GM12878 (cell line): ENCODE data around the gene PPP5C. TPM values are rescaled to one million over a fixed set of nuclear protein-coding genes. Genes with fewer than 3 reads are reported as not detected.

Experiments used
- ATAC-seq: fragments of 200-7000 bp; cut with Tn5 transposase; 3 replicates; pipeline ENCODE4 v1.9.1; 2020; ENCODE audit warnings: mild to moderate bottlenecking, moderate library complexity
- BruUV-seq: library from RNA; stranded (reverse); fragments of 400-500 nt; replicated peaks from 2 replicates; lab custom pipeline; 2021; lab: Mats Ljungman, UMichigan
- CTCF ChIA-PET: fragments of 300-600 bp; sonication (Branson Sonifier 250); formaldehyde crosslinking; extraction: SDS; loops from one replicate; lab custom pipeline; 2021; ENCODE audit warnings: inconsistent platforms; lab: Yijun Ruan, JAX
- POLR2A ChIA-PET: fragments of 350-600 bp; formaldehyde crosslinking; extraction: SDS; loops from one replicate; lab custom pipeline; 2021; ENCODE audit warnings: inconsistent platforms; lab: Charles Lee
- RAD21 ChIA-PET: fragments of 300-600 bp; sonication (Branson Sonifier 250); formaldehyde crosslinking; loops from one replicate; lab custom pipeline; 2023; ENCODE audit warnings: antibody characterized with exemption; ENCODE audit not compliant: unreplicated experiment; lab: Charles Lee
- SMC1A ChIA-PET: fragments of 300-600 bp; sonication (Branson Sonifier 250); formaldehyde crosslinking; loops from one replicate; lab custom pipeline; 2023; ENCODE audit not compliant: unreplicated experiment, uncharacterized antibody; lab: Charles Lee
- DNase-seq: peaks from one replicate; pipeline ENCODE4 v3.0.0-alpha.2; 2011; ENCODE audit warnings: low read depth, low spot score
- FAIRE-seq: peaks from 3 replicates; lab custom pipeline; 2011; peaks lifted over from hg19 to GRCh38; lab: Jason Lieb, UNC
- H2AFZ ChIP-seq: 2 replicates; pipeline ENCODE4 v1.6.0; 2011; ENCODE audit warnings: low read depth, low read length, control low read depth; ENCODE audit not compliant: control insufficient read depth
- H3K27ac ChIP-seq: 2 replicates; pipeline ENCODE4 v1.5.1; 2011; ENCODE audit warnings: control low read depth; ENCODE audit not compliant: control insufficient read depth, insufficient read depth
- H3K27me3 ChIP-seq, 2 experiments: replicated peaks in 1 of 2; 2 replicates each; pipeline versions ENCODE4 v1.6.0 to v1.6.1; 2011; ENCODE audit warnings: low read length in 1 of 2; ENCODE audit not compliant: control insufficient read depth in 2 of 2, insufficient read depth in 2 of 2
- H3K36me3 ChIP-seq, 2 experiments: 2 replicates each; pipeline ENCODE4 v1.5.1; 2011; ENCODE audit warnings: low read length in 1 of 2; ENCODE audit not compliant: control insufficient read depth in 2 of 2, insufficient read depth in 2 of 2
- H3K4me1 ChIP-seq: 2 replicates; pipeline ENCODE4 v1.6.1; 2011; ENCODE audit warnings: mild to moderate bottlenecking, low read length, moderate library complexity, mixed read lengths; ENCODE audit not compliant: control insufficient read depth, insufficient read depth
- H3K4me2 ChIP-seq: 2 replicates; pipeline ENCODE4 v1.6.0; 2011; ENCODE audit warnings: control low read depth; ENCODE audit not compliant: control insufficient read depth, insufficient read depth
- H3K4me3 ChIP-seq: fragments of 200-600 bp; sonication (generic); 2 replicates; pipeline ENCODE4 v1.5.1; 2016
- H3K79me2 ChIP-seq: 2 replicates; pipeline ENCODE4 v1.6.0; 2011; ENCODE audit warnings: low read length; ENCODE audit not compliant: control insufficient read depth, insufficient read depth
- H3K9ac ChIP-seq: 2 replicates; pipeline ENCODE4 v1.8.0; 2011; ENCODE audit warnings: low read length, control low read depth, mixed read lengths; ENCODE audit not compliant: control insufficient read depth, insufficient read depth
- H3K9me3 ChIP-seq: replicated peaks from 3 replicates; pipeline ENCODE4 v1.5.1; 2011; ENCODE audit warnings: mild to moderate bottlenecking, low read length; ENCODE audit not compliant: control insufficient read depth, insufficient read depth
- H4K20me1 ChIP-seq: 2 replicates; pipeline ENCODE4 v1.6.0; 2011; ENCODE audit not compliant: control insufficient read depth, insufficient read depth
- IRF3 ChIP-seq: fragments of 450-650 bp; IDR thresholded peaks from 2 replicates; pipeline ENCODE4 v1.6.1; 2014; ENCODE audit warnings: mild to moderate bottlenecking
- MEF2A ChIP-seq: IDR thresholded peaks from 2 replicates; pipeline ENCODE4 v1.6.1; 2011; ENCODE audit warnings: low read depth, mild to moderate bottlenecking, low read length, moderate library complexity; ENCODE audit not compliant: insufficient read depth
- MTA3 ChIP-seq: IDR thresholded peaks from 2 replicates; pipeline ENCODE4 v1.6.1; 2012; ENCODE audit warnings: low read length, inconsistent platforms, borderline replicate concordance
- NFXL1 ChIP-seq: fragments of 450-650 bp; IDR thresholded peaks from 2 replicates; pipeline ENCODE4 v1.6.1; 2017; ENCODE audit warnings: antibody characterized with exemption, mild to moderate bottlenecking, borderline replicate concordance
- NFYB ChIP-seq: IDR thresholded peaks from 2 replicates; pipeline ENCODE4 v1.6.1; 2011; ENCODE audit warnings: low read depth, mild to moderate bottlenecking, low read length, improper control_type of control experiment, moderate library complexity; ENCODE audit not compliant: insufficient read depth
- RAD51 ChIP-seq: fragments of 450-650 bp; IDR thresholded peaks from 2 replicates; pipeline ENCODE4 v1.6.1; 2016; ENCODE audit warnings: moderate library complexity, mild to moderate bottlenecking, inconsistent platforms
- TCF3 ChIP-seq: IDR thresholded peaks from 2 replicates; pipeline ENCODE4 v1.6.1; 2012; ENCODE audit warnings: low read depth, mild to moderate bottlenecking, low read length, borderline replicate concordance; ENCODE audit not compliant: insufficient read depth
- ZBTB11 ChIP-seq: fragments of 450-650 bp; formaldehyde crosslinking; IDR thresholded peaks from 2 replicates; pipeline ENCODE4 v1.5.0; 2022; ENCODE audit warnings: mild to moderate bottlenecking, missing genetic modification characterization
- ZBTB33 ChIP-seq: fragments of 450-650 bp; IDR thresholded peaks from 2 replicates; pipeline ENCODE4 v1.6.1; 2017; ENCODE audit warnings: mild to moderate bottlenecking
- ZNF592 ChIP-seq: fragments of 450-650 bp; IDR thresholded peaks from 2 replicates; pipeline ENCODE4 v1.6.1; 2017; ENCODE audit warnings: mild to moderate bottlenecking, moderate library complexity
- WGBS: methylation state at CpG from one replicate; pipeline ENCODE4 v1.1.6; 2016; ENCODE audit warnings: low lambda C conversion rate; ENCODE audit not compliant: insufficient replicate concordance, insufficient coverage; ENCODE audit errors: missing lambda C conversion rate; 5-methylcytosine and 5-hydroxymethylcytosine counted together
- in situ Hi-C: fragments of 300-500 bp; cut with MboI; formaldehyde crosslinking; loops from 9 replicates; pipeline ENCODE4 v1.14.3; 2018; ENCODE audit warnings: mixed read lengths
- intact Hi-C: fragments of 100-400 bp; cut with micrococcal nuclease; formaldehyde crosslinking; loops from one replicate; pipeline ENCODE4 v1.14.2; 2022; ENCODE audit not compliant: unreplicated experiment
- polyA plus RNA-seq, 11 experiments: library from polyadenylated mRNA; depleted of rRNA in 4 of 11; unstranded in 6 of 11; stranded (reverse) in 5 of 11; fragments of >200 nt; fragmentation: Nextera tagmentation in 4 of 11; fragmentation: Illumina TruSeq in 1 of 11; extraction: Ambion mirVana in 4 of 11; extraction: Trizol in 1 of 11; gene quantifications; 1 replicate in 1 of 11; 2 replicates in 10 of 11; pipeline versions ENCODE4 v1.2.1 to v1.2.3, GENCODE V29; 2011 to 2016; ENCODE audit warnings: inconsistent platforms in 2 of 11, missing spikeins in 2 of 11, low read depth in 1 of 11
- total RNA-seq, 4 experiments: library from RNA; depleted of rRNA in 3 of 4; stranded (reverse); fragments of >200 nt in 3 of 4; fragmentation: Illumina TruSeq in 1 of 4; extraction: Trizol in 1 of 4; gene quantifications; 2 replicates each; pipeline versions ENCODE4 v1.2.1 to v1.2.3, GENCODE V29; 2013 to 2021

Gene PPP5C
- total and polyA plus RNA-seq, 10 of the 15 experiments (the other 5 are each of a cell fraction or from before 2014, with no cell fraction given): 1.1 to 154 (median 94.5) TPM

- H3K9ac ChIP-seq: no peak overlapping the region
- no peak overlapping the region for H3K4me2 ChIP-seq
- WGBS: 79% methylated on average over 5 of the region's 5 CpGs
- peaks cover 30% of the 10 kb centered on the region for H3K79me2 ChIP-seq
- no TSS peak for BruUV-seq
- no peak overlapping the region for H3K4me3 ChIP-seq
- intact Hi-C loops (no loop called here), in situ Hi-C loops (no loop called here)
- peaks cover 21% of the 10 kb centered on the region for H3K4me1 ChIP-seq
- RAD21 ChIA-PET: no interaction called here
- no peaks in the 10 kb centered on the region for H4K20me1 ChIP-seq
- no peak overlapping the region for H3K27ac ChIP-seq
- no peak for TF ChIP-seq ZNF592
- no peak for TF ChIP-seq TCF3
- no peak for TF ChIP-seq ZBTB33
- no peak for TF ChIP-seq NFYB
- no peak for TF ChIP-seq RAD51
- no peak for TF ChIP-seq ZBTB11 (CRISPR knock-in tag)
- TF ChIP-seq IRF3: no peak
- no peak for TF ChIP-seq MEF2A
- TF ChIP-seq MTA3: no peak
- no peak for TF ChIP-seq NFXL1
- TF ChIP-seq, all 136 proteins: peak for 0
- FAIRE-seq (no peak), DNase-seq (no peak), ATAC-seq (no peak)
- Histone ChIP-seq H2AFZ (no peak overlapping the region), H3K27me3 (no peaks in the 10 kb centered on the region), H3K36me3 (no peaks in the 10 kb centered on the region), H3K9me3 (no peaks in the 10 kb centered on the region)
- ChIA-PET SMC1A (no interaction called here), POLR2A (no interaction called here), CTCF (interaction anchor here (0.6 kb wide), 1 partner anchor 1271 kb away, joined by 3 read pairs; no protein-coding TSS in a partner anchor)
These were observed 1.7 kb upstream of the PPP5C start for GRCh38 chr19:46345157-46345556.
